Chondrocyte (in vitro differentiated cells): ENCODE results near the gene VIT. TPM values are rescaled to one million over a fixed set of nuclear protein-coding genes. Genes with fewer than 3 reads are reported as not detected.
"Not testable (repeated sequence)": the region's sequence is repeated elsewhere in the genome, so short reads cannot be mapped to it uniquely, and the experiment has no call there.

Experiments used
- DNase-seq: peaks from one replicate; pipeline ENCODE4 v3.0.0; 2021; ENCODE audit warnings: mixed read lengths, low spot score
- H3K27ac Mint-ChIP-seq: one replicate; pipeline ENCODE4 v1.8.0; 2021; ENCODE audit warnings: mild to moderate bottlenecking, moderate library complexity, mixed read lengths; ENCODE audit not compliant: unreplicated experiment
- H3K27me3 Mint-ChIP-seq: 2 replicates; pipeline ENCODE4 v1.8.0; 2021; ENCODE audit warnings: low read depth, mixed read lengths
- H3K36me3 Mint-ChIP-seq: 2 replicates; pipeline ENCODE4 v1.8.0; 2021; ENCODE audit warnings: low read depth, mixed read lengths
- H3K4me1 Mint-ChIP-seq: 2 replicates; pipeline ENCODE4 v1.8.0; 2021; ENCODE audit warnings: low read depth, mild to moderate bottlenecking, mixed read lengths
- H3K4me3 Mint-ChIP-seq: one replicate; pipeline ENCODE4 v1.8.0; 2021; ENCODE audit warnings: mild to moderate bottlenecking, moderate library complexity, mixed read lengths; ENCODE audit not compliant: unreplicated experiment
- H3K9me3 Mint-ChIP-seq: 2 replicates; pipeline ENCODE4 v1.8.0; 2021; ENCODE audit warnings: low read depth, mixed read lengths
- CTCF ChIP-seq: fragments of 200-600 bp; sonication (generic); IDR thresholded peaks from 2 replicates; pipeline ENCODE4 v1.5.0; 2021; ENCODE audit warnings: antibody characterized with exemption, mild to moderate bottlenecking, moderate library complexity
- total RNA-seq: library from RNA; stranded (reverse); gene quantifications from 3 replicates; pipeline ENCODE4 v1.2.1, GENCODE V29; 2021

The VIT gene
- total RNA-seq, 1 donor from 2014 or later: 0.15 TPM

GRCh38 chr2:36677996-36678605 is 18.4 kb upstream of the VIT start:
- Mint-ChIP-seq H3K27ac (no peak overlapping the region), H3K4me1 (peaks cover 8% of the 10 kb centered on the region), H3K36me3 (no peaks in the 10 kb centered on the region), H3K9me3 (peaks cover 11% of the 10 kb centered on the region), H3K4me3 (no peak overlapping the region), H3K27me3 (no peaks in the 10 kb centered on the region)
- DNase-seq: no peak
- TF ChIP-seq CTCF: no peak

DNA sequence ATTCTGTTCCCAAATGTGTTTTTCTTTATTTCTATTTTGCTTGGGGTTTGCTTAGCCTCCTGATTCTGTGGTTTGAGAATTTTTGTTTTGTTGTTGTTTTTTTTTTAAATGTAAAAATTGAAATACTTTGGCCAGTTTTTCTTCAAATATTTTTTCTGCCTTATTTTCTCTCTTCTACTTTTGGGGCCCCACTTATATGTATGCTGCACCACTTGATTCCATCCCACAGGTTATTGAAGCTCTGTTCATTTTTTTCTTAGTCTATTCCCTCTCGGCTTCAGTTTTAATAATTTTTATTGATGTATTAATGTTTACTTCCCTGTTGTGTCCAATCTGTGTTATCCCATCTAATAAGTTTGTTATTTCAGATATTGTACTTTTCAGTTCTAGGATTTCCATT is 17.7 kb upstream of the VIT start:
- no peaks in the 10 kb centered on the region for H3K27me3 Mint-ChIP-seq

GRCh38 chr2:36680012-36680411 is 16.5 kb upstream of the VIT start:
- no peak overlapping the region for H3K4me3 Mint-ChIP-seq
- H3K4me1 Mint-ChIP-seq: peaks cover 8% of the 10 kb centered on the region
- no peak for TF ChIP-seq CTCF
- no peak for DNase-seq
- H3K36me3 Mint-ChIP-seq: no peaks in the 10 kb centered on the region
- H3K9me3 Mint-ChIP-seq: peaks cover 11% of the 10 kb centered on the region
- H3K27me3 Mint-ChIP-seq: no peaks in the 10 kb centered on the region
- H3K27ac Mint-ChIP-seq: no peak overlapping the region

More for the DNA sequence above, 17.7 kb upstream of the VIT start:
- no peak for TF ChIP-seq CTCF
- H3K36me3 Mint-ChIP-seq: no peaks in the 10 kb centered on the region
- peaks cover 8% of the 10 kb centered on the region for H3K4me1 Mint-ChIP-seq
- no peak for DNase-seq
- no peak overlapping the region for H3K4me3 Mint-ChIP-seq
- H3K27ac Mint-ChIP-seq: no peak overlapping the region
- peaks cover 11% of the 10 kb centered on the region for H3K9me3 Mint-ChIP-seq

DNA sequence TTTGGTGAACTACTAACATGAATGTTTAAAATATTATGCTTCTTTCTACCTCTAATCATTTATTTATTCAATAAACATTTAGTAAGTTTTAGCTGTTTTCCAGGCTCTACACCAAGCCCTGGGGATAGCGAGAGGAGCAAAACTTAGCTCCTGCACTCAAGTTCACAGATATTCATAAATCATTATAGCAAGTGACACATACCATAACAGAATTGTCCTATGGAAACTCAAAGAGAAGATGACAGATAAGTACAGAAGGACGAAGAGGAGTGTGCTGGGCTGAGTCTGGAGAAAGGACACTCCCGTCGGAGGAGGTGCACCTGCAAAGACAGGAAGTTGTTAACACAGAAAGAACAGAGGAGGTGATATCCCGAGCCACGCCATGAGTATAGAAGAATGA is 13.9 kb upstream of the VIT start:
- no peak overlapping the region for H3K4me3 Mint-ChIP-seq
- no peak overlapping the region for H3K27ac Mint-ChIP-seq
- H3K36me3 Mint-ChIP-seq: no peaks in the 10 kb centered on the region
- peaks cover 11% of the 10 kb centered on the region for H3K9me3 Mint-ChIP-seq
- no peak for DNase-seq
- no peaks in the 10 kb centered on the region for H3K27me3 Mint-ChIP-seq
- H3K4me1 Mint-ChIP-seq: peaks cover 8% of the 10 kb centered on the region
- no peak for TF ChIP-seq CTCF

GRCh38 chr2:36683002-36683401 is 13.5 kb upstream of the VIT start:
- TF ChIP-seq CTCF: no peak
- H3K27ac Mint-ChIP-seq: no peak overlapping the region
- no peaks in the 10 kb centered on the region for H3K27me3 Mint-ChIP-seq
- no peak for DNase-seq
- peaks cover 7% of the 10 kb centered on the region for H3K9me3 Mint-ChIP-seq
- peaks cover 6% of the 10 kb centered on the region for H3K4me1 Mint-ChIP-seq
- no peaks in the 10 kb centered on the region for H3K36me3 Mint-ChIP-seq
- no peak overlapping the region for H3K4me3 Mint-ChIP-seq

GRCh38 chr2:36688291-36688690 is 8.2 kb upstream of the VIT start:
- H3K27ac Mint-ChIP-seq, H3K4me3 Mint-ChIP-seq, H3K36me3 Mint-ChIP-seq, H3K4me1 Mint-ChIP-seq, DNase-seq, H3K9me3 Mint-ChIP-seq, H3K27me3 Mint-ChIP-seq: not testable (repeated sequence)

DNA sequence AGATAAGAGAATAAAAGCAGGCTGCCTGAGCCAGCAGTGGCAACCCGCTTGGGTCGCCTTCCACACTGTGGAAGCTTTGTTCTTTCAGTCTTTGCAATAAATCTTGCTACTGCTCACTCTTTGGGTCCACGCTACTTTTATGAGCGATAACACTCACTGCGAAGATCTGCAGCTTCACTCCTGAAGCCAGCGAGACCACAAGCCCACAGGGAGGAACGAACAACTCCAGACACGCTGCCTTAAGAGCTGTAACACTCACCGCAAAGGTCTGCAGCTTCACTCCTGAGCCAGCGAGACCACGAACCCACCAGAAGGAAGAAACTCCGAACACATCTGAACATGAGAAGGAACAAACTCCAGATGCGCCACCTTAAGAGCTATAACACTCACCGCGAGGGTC is 7.5 kb upstream of the VIT start:
- not testable (repeated sequence) for H3K36me3 Mint-ChIP-seq, H3K27ac Mint-ChIP-seq, DNase-seq, H3K4me1 Mint-ChIP-seq, H3K27me3 Mint-ChIP-seq, H3K9me3 Mint-ChIP-seq, H3K4me3 Mint-ChIP-seq
